Duodenal mucosa (tissue), 2 donors: ENCODE measurements around the gene FBF1.
"Not testable (repeated sequence)": the region's sequence is repeated elsewhere in the genome, so short reads cannot be mapped to it uniquely, and the experiment has no call there.

Source experiments
- H3K27ac ChIP-seq: one replicate; pipeline ENCODE4 v1.7.0; 2013; ENCODE audit warnings: low read depth, low read length
- H3K27me3 ChIP-seq, 2 donors: one replicate each; pipeline ENCODE4 v1.7.0; 2013; ENCODE audit warnings: low read length in 2 of 2, control low read depth in 1 of 2; ENCODE audit not compliant: insufficient read depth in 2 of 2, control insufficient read depth in 1 of 2
- H3K36me3 ChIP-seq, 2 donors: one replicate each; pipeline ENCODE4 v1.7.0; 2013; ENCODE audit warnings: low read length in 2 of 2, control low read depth in 1 of 2; ENCODE audit not compliant: insufficient read depth in 2 of 2, control insufficient read depth in 1 of 2
- H3K4me1 ChIP-seq, 2 donors: one replicate each; pipeline ENCODE4 v1.7.0; 2013; ENCODE audit warnings: low read length in 2 of 2, control low read depth in 1 of 2; ENCODE audit not compliant: insufficient read depth in 2 of 2, control insufficient read depth in 1 of 2
- H3K4me3 ChIP-seq, 2 donors: one replicate each; pipeline ENCODE4 v1.7.0; 2013; ENCODE audit warnings: low read length in 2 of 2, low read depth in 1 of 2
- H3K9ac ChIP-seq, 2 donors: one replicate each; pipeline ENCODE4 v1.7.0; 2013; ENCODE audit warnings: low read length in 2 of 2, low read depth in 1 of 2
- H3K9me3 ChIP-seq, 2 donors: one replicate each; pipeline ENCODE4 v1.7.0; 2013; ENCODE audit warnings: low read length in 2 of 2, control low read depth in 1 of 2; ENCODE audit not compliant: control insufficient read depth in 1 of 2

Gene FBF1

DNA sequence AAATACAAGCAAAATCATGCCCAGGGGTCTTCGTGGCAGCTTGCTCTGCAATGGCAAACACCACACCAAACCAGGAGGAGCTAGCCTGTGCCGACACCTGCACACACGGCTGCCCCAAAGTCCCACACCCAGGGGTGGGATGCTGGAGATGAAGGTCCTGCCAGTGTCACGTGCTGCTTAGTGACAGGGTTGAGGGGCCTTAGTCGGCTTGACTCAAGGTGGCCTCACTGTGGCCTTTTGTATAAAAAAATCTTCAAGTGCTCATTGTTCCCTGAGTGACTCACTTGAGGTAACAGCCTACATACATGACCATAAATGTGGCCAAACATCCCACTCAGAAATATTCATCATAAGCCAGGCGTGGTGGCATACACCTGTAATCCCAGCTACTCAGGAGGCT lies 51.4 kb downstream of the FBF1 start:
- Histone ChIP-seq H3K36me3 (peaks cover 0 to 26% of the 10 kb centered on the region in 2 donors), H3K9me3 (no peaks in the 10 kb centered on the region), H3K9ac (no peak overlapping the region), H3K27ac (no peak overlapping the region), H3K27me3 (no peaks in the 10 kb centered on the region), H3K4me1 (peaks cover 10 to 21% of the 10 kb centered on the region in 2 donors), H3K4me3 (no peak overlapping the region)

GRCh38 chr17:75888484-75888883 lies 52.4 kb downstream of the FBF1 start:
- no peak overlapping the region for H3K4me3 ChIP-seq

GRCh38 chr17:75885860-75886259 lies 55.0 kb downstream of the FBF1 start:
- not testable (repeated sequence) for H3K4me1 ChIP-seq, H3K9ac ChIP-seq, H3K4me3 ChIP-seq, H3K27ac ChIP-seq, H3K9me3 ChIP-seq, H3K27me3 ChIP-seq
- peaks cover 0 to 14% of the 10 kb centered on the region in 2 donors for H3K36me3 ChIP-seq

More at GRCh38 chr17:75888484-75888883, 52.4 kb downstream of the FBF1 start:
- Histone ChIP-seq H3K4me1 (peaks cover 10 to 13% of the 10 kb centered on the region in 2 donors), H3K9ac (no peak overlapping the region), H3K36me3 (peaks cover 0 to 26% of the 10 kb centered on the region in 2 donors), H3K9me3 (no peaks in the 10 kb centered on the region), H3K27ac (no peak overlapping the region), H3K27me3 (no peaks in the 10 kb centered on the region)

GRCh38 chr17:75885431-75885830 lies 55.4 kb downstream of the FBF1 start:
- Histone ChIP-seq H3K4me1 (no peaks in the 10 kb centered on the region), H3K9ac (no peak overlapping the region), H3K4me3 (no peak overlapping the region), H3K36me3 (peaks cover 0 to 10% of the 10 kb centered on the region in 2 donors), H3K9me3 (no peaks in the 10 kb centered on the region), H3K27me3 (no peaks in the 10 kb centered on the region), H3K27ac (no peak overlapping the region)

DNA sequence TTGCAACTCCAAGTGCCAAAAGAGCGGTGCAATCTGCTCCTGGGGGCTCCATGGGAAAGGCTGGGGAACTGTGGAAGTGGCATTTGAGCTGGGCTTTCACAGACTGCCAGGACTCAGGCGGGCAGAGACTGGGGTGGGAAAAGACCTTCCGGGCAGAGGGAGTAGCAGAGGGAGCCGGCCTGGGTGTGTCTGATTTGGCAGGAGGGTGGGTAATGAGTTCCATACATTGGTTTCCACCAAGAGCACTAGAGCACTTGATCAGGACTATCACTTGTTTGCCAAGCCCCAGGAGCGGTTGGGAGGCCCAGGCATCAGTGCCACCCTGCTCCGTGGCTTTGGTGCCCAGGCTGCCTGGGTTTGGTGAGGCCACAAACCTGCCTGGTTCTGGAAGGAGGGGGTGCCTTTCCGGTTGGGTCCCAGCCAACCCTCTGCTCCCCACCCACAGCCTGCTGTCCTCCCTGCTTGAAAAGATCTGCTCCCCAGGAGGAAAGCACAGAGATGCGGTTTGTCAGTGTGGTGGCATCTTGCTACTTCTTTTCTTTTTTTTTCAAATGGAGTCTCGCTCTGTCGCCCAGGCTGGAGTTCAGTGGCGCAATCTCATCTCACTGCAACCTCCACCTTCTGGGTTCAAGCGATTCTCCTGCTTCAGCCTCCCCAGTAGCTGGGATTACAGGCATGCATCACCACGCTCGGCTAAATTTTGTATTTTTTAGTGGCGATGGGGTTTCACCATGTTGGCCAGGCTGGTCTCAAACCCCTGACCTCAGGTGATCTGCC lies 59.0 kb downstream of the FBF1 start:
- H3K27me3 ChIP-seq, result no peaks in the 10 kb centered on the region
- H3K36me3 ChIP-seq, result no peaks in the 10 kb centered on the region
- peaks cover 2 to 12% of the 10 kb centered on the region in 2 donors for H3K4me1 ChIP-seq
- no peak overlapping the region for H3K4me3 ChIP-seq
- H3K9ac ChIP-seq, result no peak overlapping the region
- no peaks in the 10 kb centered on the region for H3K9me3 ChIP-seq
- H3K27ac ChIP-seq, result no peak overlapping the region

- peaks cover 0 to 4% of the 10 kb centered on the region in 2 donors for H3K36me3 ChIP-seq
- no peak overlapping the region for H3K27ac ChIP-seq
- H3K9ac ChIP-seq, result no peak overlapping the region
- peaks cover 18 to 28% of the 10 kb centered on the region in 2 donors for H3K4me1 ChIP-seq
- H3K4me3 ChIP-seq, result no peak overlapping the region
- H3K27me3 ChIP-seq, result no peaks in the 10 kb centered on the region
- no peaks in the 10 kb centered on the region for H3K9me3 ChIP-seq
These were observed 60.6 kb downstream of the FBF1 start for GRCh38 chr17:75880266-75880665.

- Histone ChIP-seq H3K27ac (peak within 1 kb of the TSS; percentile 93), H3K4me1 (peaks cover 20 to 35% of the 10 kb centered on the region in 2 donors), H3K27me3 (no peaks in the 10 kb centered on the region), H3K4me3 (peak within 1 kb of the TSS; percentile 75 to 77), H3K9me3 (no peaks in the 10 kb centered on the region), H3K9ac (peak within 1 kb of the TSS; percentile 62 to 85), H3K36me3 (peaks cover 0 to 13% of the 10 kb centered on the region in 2 donors)
These were observed 62.5 kb downstream of the FBF1 start, which contains the start of gene TRIM47 for GRCh38 chr17:75878174-75878998. TSS of gene TRIM47 (minus strand) at chr17:75878581. CDS start at chr17:75878548, 33 bp downstream.

GRCh38 chr17:75877752-75878173 lies 63.1 kb downstream of the FBF1 start:
- Histone ChIP-seq H3K9me3 (no peaks in the 10 kb centered on the region), H3K27ac (peak overlapping the region; percentile 93), H3K4me1 (peaks cover 23 to 41% of the 10 kb centered on the region in 2 donors), H3K27me3 (no peaks in the 10 kb centered on the region), H3K36me3 (peaks cover 0 to 13% of the 10 kb centered on the region in 2 donors), H3K4me3 (peak overlapping the region; percentile 75 to 77), H3K9ac (peak overlapping the region; percentile 62 to 85)

GRCh38 chr17:75876938-75877751 lies 63.7 kb downstream of the FBF1 start:
- H3K4me1 ChIP-seq, result peaks cover 28 to 46% of the 10 kb centered on the region in 2 donors
- peak overlapping the region; percentile 93 for H3K27ac ChIP-seq
- peaks cover 0 to 13% of the 10 kb centered on the region in 2 donors for H3K36me3 ChIP-seq
- H3K9me3 ChIP-seq, result no peaks in the 10 kb centered on the region
- no peaks in the 10 kb centered on the region for H3K27me3 ChIP-seq
- peak overlapping the region; percentile 62 to 85 for H3K9ac ChIP-seq
- peak overlapping the region; percentile 75 to 77 for H3K4me3 ChIP-seq
